ENCODE results near the gene BRI3. TPM values are rescaled to one million over a fixed set of nuclear protein-coding genes. Genes with fewer than 3 reads are reported as not detected.

The BRI3 gene
- total and polyA plus RNA-seq, 2 of the 13 experiments (the other 11 are each of a cell fraction or from before 2014, with no cell fraction given): 54.0 to 103 TPM

DNA sequence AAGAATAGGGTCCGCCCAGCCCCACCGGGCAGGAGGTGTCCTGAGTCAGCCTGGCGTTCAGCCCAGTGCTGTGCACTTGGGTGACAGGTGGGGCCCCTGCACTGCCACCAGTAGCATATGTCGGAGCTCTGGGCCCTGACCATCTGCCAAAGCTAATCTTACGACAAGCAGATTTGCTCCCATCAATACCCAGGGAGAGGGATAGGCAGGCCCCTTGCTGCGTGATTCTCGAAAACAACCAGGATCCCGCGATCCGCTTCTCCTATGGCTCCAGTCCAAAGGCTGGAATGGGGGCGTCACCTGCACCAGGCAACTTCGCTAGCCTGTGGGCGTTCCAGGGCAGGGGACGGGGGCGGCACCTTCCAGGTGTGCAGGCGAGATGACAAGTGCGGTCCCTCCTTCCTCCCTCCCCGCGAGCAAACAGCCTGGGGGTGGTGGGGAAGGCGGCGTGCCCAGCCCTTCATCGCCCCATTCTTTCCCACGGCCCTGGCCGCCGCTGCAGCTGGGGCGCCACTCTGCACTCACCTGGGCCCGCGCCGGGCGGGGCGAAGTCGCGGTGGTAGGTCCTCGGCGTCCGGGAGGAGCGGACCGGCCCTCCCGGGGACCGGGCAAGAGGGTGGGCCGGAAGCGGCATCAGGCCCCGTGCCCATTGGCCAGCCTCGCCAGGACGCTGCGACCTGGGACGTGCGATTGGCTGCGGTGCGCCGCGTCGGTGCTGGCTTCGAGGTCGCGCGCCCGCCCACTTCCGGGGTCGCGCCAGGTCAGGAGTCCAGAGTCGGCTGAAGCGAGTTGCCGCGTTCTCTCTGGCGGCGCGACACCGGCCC is 29.7 kb upstream of the BRI3 start, which contains the start of gene TECPR1 (continued):
- no peak for TF ChIP-seq ZBTB10 (CRISPR knock-in tag; IDR thresholded peaks at IDR 0.05; ENCODE audit: borderline replicate concordance)
- no peak for TF ChIP-seq ZNF713 (CRISPR knock-in tag; IDR thresholded peaks at IDR 0.05)
- TF ChIP-seq, protein P1, sequence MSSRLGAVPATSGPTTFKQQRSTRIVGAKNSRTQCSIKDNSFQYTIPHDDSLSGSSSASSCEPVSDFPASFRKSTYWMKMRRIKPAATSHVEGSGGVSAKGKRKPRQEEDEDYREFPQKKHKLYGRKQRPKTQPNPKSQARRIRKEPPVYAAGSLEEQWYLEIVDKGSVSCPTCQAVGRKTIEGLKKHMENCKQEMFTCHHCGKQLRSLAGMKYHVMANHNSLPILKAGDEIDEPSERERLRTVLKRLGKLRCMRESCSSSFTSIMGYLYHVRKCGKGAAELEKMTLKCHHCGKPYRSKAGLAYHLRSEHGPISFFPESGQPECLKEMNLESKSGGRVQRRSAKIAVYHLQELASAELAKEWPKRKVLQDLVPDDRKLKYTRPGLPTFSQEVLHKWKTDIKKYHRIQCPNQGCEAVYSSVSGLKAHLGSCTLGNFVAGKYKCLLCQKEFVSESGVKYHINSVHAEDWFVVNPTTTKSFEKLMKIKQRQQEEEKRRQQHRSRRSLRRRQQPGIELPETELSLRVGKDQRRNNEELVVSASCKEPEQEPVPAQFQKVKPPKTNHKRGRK (CRISPR knock-in tag; IDR thresholded peaks at IDR 0.05): no peak
- no peak for TF ChIP-seq HMGA1 (CRISPR knock-in tag; conservative IDR thresholded peaks at IDR 0.05)
- peak; percentile 98 for TF ChIP-seq NFYB (CRISPR knock-in tag; IDR thresholded peaks at IDR 0.05)
- no peak for TF ChIP-seq THYN1 (CRISPR knock-in tag; IDR thresholded peaks at IDR 0.05; ENCODE audit: borderline replicate concordance, low read depth)
- no peak for TF ChIP-seq FOXP1 (IDR thresholded peaks at IDR 0.05)
- TF ChIP-seq FOXP1 (CRISPR knock-in tag; IDR thresholded peaks at IDR 0.05): no peak
- TF ChIP-seq JARID2 (CRISPR knock-in tag; IDR thresholded peaks at IDR 0.05; ENCODE audit: insufficient replicate concordance): no peak
- TF ChIP-seq ZFP90 (CRISPR knock-in tag; IDR thresholded peaks at IDR 0.05; ENCODE audit: borderline replicate concordance): peak; percentile 49; the same call in 1 of the 2 replicates
- TF ChIP-seq RFXAP (CRISPR knock-in tag; IDR thresholded peaks at IDR 0.05; ENCODE audit: borderline replicate concordance): peak; percentile 89
- TF ChIP-seq, protein P2, sequence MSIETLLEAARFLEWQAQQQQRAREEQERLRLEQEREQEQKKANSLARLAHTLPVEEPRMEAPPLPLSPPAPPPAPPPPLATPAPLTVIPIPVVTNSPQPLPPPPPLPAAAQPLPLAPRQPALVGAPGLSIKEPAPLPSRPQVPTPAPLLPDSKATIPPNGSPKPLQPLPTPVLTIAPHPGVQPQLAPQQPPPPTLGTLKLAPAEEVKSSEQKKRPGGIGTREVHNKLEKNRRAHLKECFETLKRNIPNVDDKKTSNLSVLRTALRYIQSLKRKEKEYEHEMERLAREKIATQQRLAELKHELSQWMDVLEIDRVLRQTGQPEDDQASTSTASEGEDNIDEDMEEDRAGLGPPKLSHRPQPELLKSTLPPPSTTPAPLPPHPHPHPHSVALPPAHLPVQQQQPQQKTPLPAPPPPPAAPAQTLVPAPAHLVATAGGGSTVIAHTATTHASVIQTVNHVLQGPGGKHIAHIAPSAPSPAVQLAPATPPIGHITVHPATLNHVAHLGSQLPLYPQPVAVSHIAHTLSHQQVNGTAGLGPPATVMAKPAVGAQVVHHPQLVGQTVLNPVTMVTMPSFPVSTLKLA (IDR thresholded peaks at IDR 0.05): peak; percentile 12; the same call in 1 of the 2 replicates
- peak; percentile 93 for TF ChIP-seq ZNF451 (CRISPR knock-in tag; IDR thresholded peaks at IDR 0.05)
- TF ChIP-seq NONO (IDR thresholded peaks at IDR 0.05): no peak
- TF ChIP-seq NONO (CRISPR knock-in tag; conservative IDR thresholded peaks at IDR 0.05): peak; percentile 54; the same call in 1 of the 2 replicates
- no peak for TF ChIP-seq ZNF513 (CRISPR knock-in tag; conservative IDR thresholded peaks at IDR 0.05)
- no peak for TF ChIP-seq ZBTB42 (CRISPR knock-in tag; IDR thresholded peaks at IDR 0.05)
- TF ChIP-seq HMG20A (CRISPR knock-in tag; IDR thresholded peaks at IDR 0.05; ENCODE audit: borderline replicate concordance): no peak; the same call in 1 of the 2 replicates
- TF ChIP-seq ZNF709 (CRISPR knock-in tag; IDR thresholded peaks at IDR 0.05): peak; percentile 47; the same call in 1 of the 2 replicates
